Measurements from ENCODE around the gene NUMBL. TPM values are rescaled to one million over a fixed set of nuclear protein-coding genes. Genes with fewer than 3 reads are reported as not detected.

The NUMBL gene
- total RNA-seq, 6 experiments from 2014 or later: 6.1 to 19.6 (median 10.5) TPM

DNA sequence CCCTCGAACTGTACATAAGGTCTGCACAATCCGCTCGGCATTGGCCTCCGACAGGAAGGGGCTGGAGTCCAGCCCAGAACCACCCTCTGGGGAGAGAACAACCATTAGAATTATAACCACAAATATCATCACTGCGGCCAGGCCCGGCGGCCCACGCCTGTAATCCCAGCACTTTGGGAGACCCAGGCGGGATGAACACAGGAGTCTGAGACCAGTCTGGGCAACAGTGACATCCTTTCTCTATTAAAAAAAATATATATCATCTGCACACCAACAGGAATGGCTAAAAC, 14.9 kb upstream of the NUMBL start:
- DNase-seq (no peak), ATAC-seq (no peak)
- no peak overlapping the region for H3K4me3 ChIP-seq
- intact Hi-C loops (cut with DNase I): no loop called here
- peaks cover 0 to 93% (median 7%) of the 10 kb centered on the region in 4 donors for H3K36me3 ChIP-seq
- 100% methylated on average over 7 of the region's 9 CpGs for WGBS (ENCODE audit: insufficient coverage, low coverage, low lambda C conversion rate, missing lambda C conversion rate)
- TF ChIP-seq POLR2A (IDR thresholded peaks at IDR 0.05): no peak
- TF ChIP-seq, protein P1, sequence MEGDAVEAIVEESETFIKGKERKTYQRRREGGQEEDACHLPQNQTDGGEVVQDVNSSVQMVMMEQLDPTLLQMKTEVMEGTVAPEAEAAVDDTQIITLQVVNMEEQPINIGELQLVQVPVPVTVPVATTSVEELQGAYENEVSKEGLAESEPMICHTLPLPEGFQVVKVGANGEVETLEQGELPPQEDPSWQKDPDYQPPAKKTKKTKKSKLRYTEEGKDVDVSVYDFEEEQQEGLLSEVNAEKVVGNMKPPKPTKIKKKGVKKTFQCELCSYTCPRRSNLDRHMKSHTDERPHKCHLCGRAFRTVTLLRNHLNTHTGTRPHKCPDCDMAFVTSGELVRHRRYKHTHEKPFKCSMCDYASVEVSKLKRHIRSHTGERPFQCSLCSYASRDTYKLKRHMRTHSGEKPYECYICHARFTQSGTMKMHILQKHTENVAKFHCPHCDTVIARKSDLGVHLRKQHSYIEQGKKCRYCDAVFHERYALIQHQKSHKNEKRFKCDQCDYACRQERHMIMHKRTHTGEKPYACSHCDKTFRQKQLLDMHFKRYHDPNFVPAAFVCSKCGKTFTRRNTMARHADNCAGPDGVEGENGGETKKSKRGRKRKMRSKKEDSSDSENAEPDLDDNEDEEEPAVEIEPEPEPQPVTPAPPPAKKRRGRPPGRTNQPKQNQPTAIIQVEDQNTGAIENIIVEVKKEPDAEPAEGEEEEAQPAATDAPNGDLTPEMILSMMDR (IDR thresholded peaks at IDR 0.05): no peak
- no peak overlapping the region for H3K27ac ChIP-seq
- no peaks in the 10 kb centered on the region for H3K27me3 ChIP-seq
- H3K4me1 ChIP-seq: no peaks in the 10 kb centered on the region
- H3K9me3 ChIP-seq: no peaks in the 10 kb centered on the region

DNA sequence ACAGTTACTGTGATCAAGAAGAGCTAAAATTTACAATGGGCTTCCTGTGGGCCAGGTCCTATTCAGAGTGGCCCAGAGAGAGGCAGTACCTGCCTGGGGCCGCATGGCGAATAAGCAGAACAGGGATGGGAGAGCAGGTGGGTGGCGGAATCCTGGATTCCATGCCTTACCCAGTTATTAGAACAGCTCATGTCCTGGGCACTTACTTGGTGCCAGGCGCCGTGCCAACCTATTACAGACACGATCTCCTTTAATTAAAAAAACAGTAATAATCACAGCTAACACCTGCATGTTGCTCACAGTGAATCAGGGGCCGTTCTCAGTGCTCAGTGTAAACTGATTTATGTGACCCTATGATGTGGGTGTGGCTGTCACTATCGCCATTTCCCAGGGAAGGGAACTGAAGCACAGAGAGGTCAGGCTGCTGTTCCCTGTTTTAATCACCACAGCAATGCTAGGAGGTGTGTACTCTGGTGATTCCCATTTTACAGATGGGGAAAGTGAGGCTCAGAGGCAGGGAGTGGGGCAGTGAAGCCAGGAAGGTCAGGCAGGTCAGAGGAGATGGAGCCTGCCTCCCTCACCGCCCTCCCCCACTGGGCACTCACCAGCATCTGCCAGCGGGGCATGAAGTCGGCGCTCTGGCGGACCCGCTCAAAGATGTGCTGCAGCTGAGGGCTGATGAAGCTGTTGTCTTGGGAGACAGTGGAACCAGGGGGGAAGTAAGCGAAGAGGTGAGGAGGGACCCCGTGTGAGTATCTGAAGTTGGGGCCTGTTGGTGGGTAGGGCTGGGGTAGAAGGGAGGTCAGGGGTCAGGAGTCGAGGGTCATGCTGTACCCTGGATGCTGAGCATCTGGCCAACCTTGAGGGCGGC, 14.3 kb upstream of the NUMBL start:
- Histone ChIP-seq H3K9me3 (no peaks in the 10 kb centered on the region), H3K36me3 (peaks cover 0 to 92% (median 7%) of the 10 kb centered on the region in 4 donors), H3K27me3 (no peaks in the 10 kb centered on the region), H3K4me3 (no peak overlapping the region), H3K27ac (no peak overlapping the region), H3K4me1 (no peaks in the 10 kb centered on the region)
- WGBS (ENCODE audit: insufficient coverage, low coverage, low lambda C conversion rate, missing lambda C conversion rate): 95% methylated on average over 8 of the region's 18 CpGs
- intact Hi-C loops (cut with DNase I): no loop called here
- DNase-seq (no peak), ATAC-seq (no peak)
- TF ChIP-seq, protein P1 (IDR thresholded peaks at IDR 0.05): no peak
- TF ChIP-seq POLR2A (IDR thresholded peaks at IDR 0.05): no peak

DNA sequence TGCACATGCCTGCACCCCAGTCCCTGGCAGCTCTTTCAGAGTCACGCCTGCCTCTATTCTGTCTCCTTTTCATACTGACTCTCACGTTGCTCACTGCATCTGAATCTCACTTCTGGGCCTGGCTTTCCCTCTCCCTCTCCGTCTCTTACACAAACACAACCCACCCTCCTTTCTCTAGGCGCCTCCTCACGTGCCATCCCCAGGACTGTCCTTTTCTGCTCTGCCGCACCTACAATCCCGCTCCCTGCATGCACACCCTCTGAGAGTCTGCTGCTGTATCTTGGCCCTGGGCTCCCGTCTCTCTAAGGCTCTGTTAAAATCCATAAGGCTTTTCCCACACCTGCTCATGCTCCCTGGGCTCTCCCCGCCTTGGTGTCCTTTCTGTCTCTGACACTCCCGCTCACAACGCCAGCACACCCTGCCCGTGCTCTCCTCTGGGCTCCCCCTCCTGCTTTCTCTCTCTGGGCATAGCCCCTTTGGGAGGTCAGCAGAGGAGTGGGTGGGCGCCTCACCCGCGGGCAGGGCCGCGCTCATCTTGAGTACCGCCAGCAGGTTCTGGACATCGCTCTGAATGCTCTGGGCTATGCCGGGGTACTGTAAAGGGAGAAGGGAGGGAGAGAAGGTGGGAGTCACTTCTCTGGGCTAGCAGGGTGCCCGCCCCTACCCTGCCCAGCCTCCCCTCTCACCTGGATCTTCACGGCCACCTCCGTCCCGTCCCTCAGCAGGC, 12.7 kb upstream of the NUMBL start:
- intact Hi-C loops (cut with DNase I): no loop called here
- DNase-seq (no peak), ATAC-seq (no peak)
- no peaks in the 10 kb centered on the region for H3K4me1 ChIP-seq
- WGBS (ENCODE audit: insufficient coverage, low coverage, low lambda C conversion rate, missing lambda C conversion rate): 94% methylated on average over 21 of the region's 24 CpGs
- peaks cover 0 to 77% (median 7%) of the 10 kb centered on the region in 4 donors for H3K36me3 ChIP-seq
- no peaks in the 10 kb centered on the region for H3K9me3 ChIP-seq
- no peak overlapping the region for H3K27ac ChIP-seq
- TF ChIP-seq, protein P1 (IDR thresholded peaks at IDR 0.05): no peak
- H3K4me3 ChIP-seq: no peak overlapping the region
- H3K27me3 ChIP-seq: no peaks in the 10 kb centered on the region

DNA sequence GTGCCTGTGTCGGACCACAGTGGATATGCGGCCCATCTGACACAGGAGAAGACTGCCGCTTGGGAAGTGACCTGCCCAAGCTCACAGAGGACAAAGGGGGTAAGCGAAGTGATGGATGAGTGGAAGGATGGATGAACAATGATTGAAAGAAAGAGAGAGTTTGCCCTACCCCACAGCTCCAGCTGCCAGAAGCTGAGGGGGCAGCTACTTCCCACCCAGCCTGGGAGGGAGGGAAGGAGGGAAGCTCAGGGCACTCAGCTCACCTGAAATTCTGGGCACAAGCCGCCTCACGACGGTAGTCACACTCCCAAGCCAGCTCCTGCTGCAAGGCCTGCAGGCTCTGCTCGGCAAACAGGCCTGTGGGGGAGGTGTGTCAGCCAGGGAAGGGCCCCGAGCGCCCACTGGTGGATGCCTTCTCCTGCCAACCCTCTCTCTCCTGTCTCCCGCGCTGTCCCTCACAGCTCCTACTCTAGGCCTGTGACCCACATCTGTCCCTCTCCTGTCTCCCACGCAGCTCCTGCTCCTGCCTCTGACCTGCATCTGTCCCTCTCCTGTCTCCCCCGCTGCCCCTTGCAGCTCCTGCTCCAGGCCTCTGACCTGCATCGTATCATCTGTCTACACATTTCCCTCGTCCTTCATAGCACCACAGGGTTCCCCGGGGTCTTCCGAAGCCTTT, 12.0 kb upstream of the NUMBL start:
- H3K27me3 ChIP-seq: no peaks in the 10 kb centered on the region
- peak; percentile 9 to 53 (median 34) for ATAC-seq
- H3K9me3 ChIP-seq: no peaks in the 10 kb centered on the region
- H3K27ac ChIP-seq: no peak overlapping the region
- peaks cover 0 to 70% (median 5%) of the 10 kb centered on the region in 4 donors for H3K36me3 ChIP-seq
- 79% methylated on average over 4 of the region's 18 CpGs for WGBS (ENCODE audit: insufficient coverage, low coverage, low lambda C conversion rate, missing lambda C conversion rate)
- H3K4me1 ChIP-seq: no peaks in the 10 kb centered on the region
- intact Hi-C loops (cut with DNase I): no loop called here
- TF ChIP-seq, protein P1 (IDR thresholded peaks at IDR 0.05): peak in 1 of 4 donors; percentile 18
- TF ChIP-seq POLR2A (IDR thresholded peaks at IDR 0.05): no peak
- no peak for DNase-seq
- no peak overlapping the region for H3K4me3 ChIP-seq

Data from right lobe of liver (tissue), 6 donors.